ENCODE data around the gene FLYWCH2. TPM values are rescaled to one million over a fixed set of nuclear protein-coding genes. Genes with fewer than 3 reads are reported as not detected.

The FLYWCH2 gene
- total RNA-seq, 2 experiments from 2014 or later, result 7.8 to 8.1 TPM

Other genes with a start within 250 kb of the FLYWCH2 start
- 10 to 100 TPM; 20.6 to 22.6 TPM for gene KCTD5, start 200.7 kb upstream of the FLYWCH2 start, total RNA-seq
- gene PRSS27, start 163.0 kb upstream of the FLYWCH2 start, total RNA-seq, result under 1 TPM; 0.28 to 0.44 TPM
- 1,000 to 10,000 TPM; 1,187 to 1,199 TPM for gene SRRM2, start 130.6 kb upstream of the FLYWCH2 start, total RNA-seq
- 100 to 1,000 TPM; 102 to 103 TPM for gene ELOB, start 105.9 kb upstream of the FLYWCH2 start, total RNA-seq
- not detected for gene PRSS33, start 95.7 kb upstream of the FLYWCH2 start, total RNA-seq
- not detected for gene PRSS41, start 84.7 kb upstream of the FLYWCH2 start, total RNA-seq
- gene PRSS21, start 66.0 kb upstream of the FLYWCH2 start, total RNA-seq, result not detected
- not detected for gene ZG16B, start 52.9 kb upstream of the FLYWCH2 start, total RNA-seq
- gene PRSS22, start 25.0 kb upstream of the FLYWCH2 start, total RNA-seq, result 1 to 10 TPM in 1 of 2 experiments, under 1 TPM in 1; 0.93 to 1.1 TPM
- 10 to 100 TPM; 84.8 to 97.0 TPM for gene FLYWCH1, start 28.7 kb downstream of the FLYWCH2 start, total RNA-seq
- gene KREMEN2, start 81.1 kb downstream of the FLYWCH2 start, total RNA-seq, result not detected
- gene PAQR4, start 86.1 kb downstream of the FLYWCH2 start, total RNA-seq, result under 1 TPM; 0.39 to 0.44 TPM
- gene PKMYT1, start 97.2 kb downstream of the FLYWCH2 start, total RNA-seq, result under 1 TPM; 0.47 to 0.60 TPM
- gene CLDN9, start 129.7 kb downstream of the FLYWCH2 start, total RNA-seq, result not detected
- not detected for gene CLDN6, start 135.0 kb downstream of the FLYWCH2 start, total RNA-seq
- 1 to 10 TPM; 1.8 to 1.9 TPM for gene TNFRSF12A, start 137.2 kb downstream of the FLYWCH2 start, total RNA-seq
- gene HCFC1R1, start 140.7 kb downstream of the FLYWCH2 start, total RNA-seq, result 10 to 100 TPM in 1 of 2 experiments, 1 to 10 TPM in 1; 8.9 to 11.0 TPM
- gene THOC6, start 140.8 kb downstream of the FLYWCH2 start, total RNA-seq, result 10 to 100 TPM; 12.0 to 12.9 TPM
- not detected for gene BICDL2, start 153.7 kb downstream of the FLYWCH2 start, total RNA-seq
- gene MMP25, start 163.3 kb downstream of the FLYWCH2 start, total RNA-seq, result under 1 TPM; 0.42 to 0.80 TPM
- gene IL32, start 182.4 kb downstream of the FLYWCH2 start, total RNA-seq, result 100 to 1,000 TPM; 378 to 383 TPM
- under 1 TPM; 0.36 to 0.56 TPM for gene ZSCAN10, start 216.1 kb downstream of the FLYWCH2 start, total RNA-seq
- gene ZNF205, start 229.4 kb downstream of the FLYWCH2 start, total RNA-seq, result not detected

Measured in CD4-positive, alpha-beta T cell (primary cell).